ENCODE data around the gene ELF5.

GRCh38 chr11:34461215-34461614 lies 52.4 kb downstream of the ELF5 start:
- TF ChIP-seq CTCF (IDR thresholded peaks at IDR 0.05) (no peak), POLR2AphosphoS5 (IDR thresholded peaks at IDR 0.05) (no peak), POLR2A (IDR thresholded peaks at IDR 0.05) (no peak)

All from transverse colon (tissue), 4 donors.